Ishikawa (cell line): ENCODE measurements around the gene RBFA.

Source experiments
- CEBPB ChIP-seq: IDR thresholded peaks from 2 replicates; pipeline ENCODE4 v1.6.1; 2012
- CREB1 ChIP-seq: IDR thresholded peaks from 2 replicates; pipeline ENCODE4 v1.6.1; 2012; ENCODE audit warnings: low read depth
- EGR1 ChIP-seq: IDR thresholded peaks from 2 replicates; pipeline ENCODE4 v1.6.1; 2012
- EP300 ChIP-seq: IDR thresholded peaks from 2 replicates; pipeline ENCODE4 v1.6.1; 2012; ENCODE audit warnings: borderline replicate concordance
- FOXM1 ChIP-seq: IDR thresholded peaks from 2 replicates; pipeline ENCODE4 v1.6.1; 2012; ENCODE audit warnings: low read depth, borderline replicate concordance
- MAX ChIP-seq: IDR thresholded peaks from 2 replicates; pipeline ENCODE4 v1.6.1; 2012
- NFIC ChIP-seq: IDR thresholded peaks from 2 replicates; pipeline ENCODE4 v1.6.1; 2012
- RAD21 ChIP-seq: IDR thresholded peaks from 2 replicates; pipeline ENCODE4 v1.6.1; 2012; ENCODE audit warnings: low read depth
- REST ChIP-seq: IDR thresholded peaks from 2 replicates; pipeline ENCODE4 v1.6.1; 2012; ENCODE audit warnings: low read depth, mild to moderate bottlenecking
- TAF1 ChIP-seq: IDR thresholded peaks from 2 replicates; pipeline ENCODE4 v1.6.1; 2012; ENCODE audit warnings: low read depth, mild to moderate bottlenecking
- TCF12 ChIP-seq: IDR thresholded peaks from 2 replicates; pipeline ENCODE4 v1.6.1; 2012; ENCODE audit warnings: low read depth
- TEAD4 ChIP-seq: IDR thresholded peaks from 2 replicates; pipeline ENCODE4 v1.6.1; 2012
- YY1 ChIP-seq: IDR thresholded peaks from 2 replicates; pipeline ENCODE4 v1.6.1; 2012; ENCODE audit warnings: low read depth
- ZBTB7A ChIP-seq: IDR thresholded peaks from 2 replicates; pipeline ENCODE4 v1.6.1; 2012; ENCODE audit warnings: low read depth
- TF ChIP-seq, protein P1 (sequence below): IDR thresholded peaks from 2 replicates; pipeline ENCODE4 v1.6.1; 2012

The RBFA gene

DNA sequence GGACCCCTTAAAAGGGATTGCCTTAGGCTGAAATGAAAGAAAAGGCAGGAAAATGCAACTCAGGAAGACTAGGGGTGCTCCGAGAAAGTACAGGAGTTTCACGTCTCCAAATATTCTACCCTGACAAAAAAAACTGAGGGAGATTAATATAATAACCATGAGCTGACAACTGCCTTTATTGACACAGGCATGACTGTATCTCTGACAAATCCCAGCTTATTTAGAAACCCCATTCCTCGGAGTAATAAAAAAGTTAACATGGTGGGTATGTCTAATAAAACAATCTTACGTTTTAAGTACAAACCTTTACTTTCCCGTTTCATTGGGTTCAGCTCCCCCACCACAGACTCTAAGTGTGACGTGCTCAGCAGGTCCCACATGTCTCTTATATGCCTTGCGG is 7.9 kb upstream of the RBFA start:
- TF ChIP-seq CREB1, result no peak
- no peak for TF ChIP-seq TCF12
- no peak for TF ChIP-seq YY1
- TF ChIP-seq EP300, result no peak
- no peak for TF ChIP-seq CEBPB
- no peak for TF ChIP-seq RAD21
- TF ChIP-seq, protein P1, sequence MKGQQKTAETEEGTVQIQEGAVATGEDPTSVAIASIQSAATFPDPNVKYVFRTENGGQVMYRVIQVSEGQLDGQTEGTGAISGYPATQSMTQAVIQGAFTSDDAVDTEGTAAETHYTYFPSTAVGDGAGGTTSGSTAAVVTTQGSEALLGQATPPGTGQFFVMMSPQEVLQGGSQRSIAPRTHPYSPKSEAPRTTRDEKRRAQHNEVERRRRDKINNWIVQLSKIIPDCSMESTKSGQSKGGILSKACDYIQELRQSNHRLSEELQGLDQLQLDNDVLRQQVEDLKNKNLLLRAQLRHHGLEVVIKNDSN, result no peak
- no peak for TF ChIP-seq REST
- no peak for TF ChIP-seq NFIC
- no peak for TF ChIP-seq FOXM1
- TF ChIP-seq TAF1, result no peak
- TF ChIP-seq TEAD4, result no peak
- no peak for TF ChIP-seq ZBTB7A
- no peak for TF ChIP-seq EGR1

- TF ChIP-seq TCF12 (no peak), EGR1 (no peak), CEBPB (no peak), MAX (no peak), CREB1 (no peak), RAD21 (no peak), REST (no peak), TAF1 (no peak), ZBTB7A (no peak), TEAD4 (no peak), EP300 (no peak), YY1 (no peak), FOXM1 (no peak), NFIC (no peak)
- TF ChIP-seq, protein P1, result no peak
Measured at GRCh38 chr18:80029690-80030089, 4.5 kb upstream of the RBFA start.

GRCh38 chr18:80033181-80034067 is 810 bp upstream of the RBFA start:
- TF ChIP-seq TEAD4, result peak; percentile 29; the same call in 1 of the 2 replicates
- TF ChIP-seq CREB1, result no peak; the same call in 1 of the 2 replicates
- peak; percentile 18; the same call in 1 of the 2 replicates for TF ChIP-seq TAF1
- peak; percentile 42; the same call in 1 of the 2 replicates for TF ChIP-seq ZBTB7A
- peak; percentile 70 for TF ChIP-seq EGR1
- peak; percentile 97 for TF ChIP-seq MAX
- TF ChIP-seq, protein P1, result peak; percentile 30; the same call in 1 of the 2 replicates
- no peak for TF ChIP-seq RAD21
- no peak for TF ChIP-seq TCF12
- no peak for TF ChIP-seq EP300

DNA sequence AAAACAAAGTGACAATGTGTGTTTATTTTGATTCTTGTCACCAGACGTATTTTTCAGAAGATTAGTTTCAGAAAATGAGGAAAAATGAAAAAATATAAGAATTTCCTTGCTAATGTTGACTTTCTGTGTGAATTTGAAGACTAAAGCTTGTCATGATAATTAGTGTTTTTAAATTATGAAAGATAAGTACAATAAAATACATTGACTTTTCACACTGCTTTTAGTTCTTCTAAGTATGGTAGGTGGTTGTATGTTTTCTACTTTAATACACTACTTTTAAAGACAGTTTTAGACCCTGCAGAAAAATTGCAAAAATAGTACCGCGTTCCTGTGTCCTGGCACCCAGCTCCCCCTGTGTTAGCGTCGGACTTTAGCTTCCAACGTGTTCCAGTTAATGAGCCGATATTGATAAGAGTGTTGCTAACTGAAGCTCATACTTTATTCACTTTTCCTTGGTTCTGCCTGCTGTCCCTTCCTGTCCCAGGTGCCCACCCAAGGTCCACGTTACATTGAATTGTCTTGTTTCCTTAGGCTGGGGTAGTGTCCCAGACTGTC is 695 bp downstream of the RBFA start:
- no peak for TF ChIP-seq FOXM1
- no peak for TF ChIP-seq TCF12
- no peak for TF ChIP-seq NFIC
- TF ChIP-seq EP300, result no peak
- TF ChIP-seq TEAD4, result no peak
- no peak for TF ChIP-seq CREB1
- TF ChIP-seq TAF1, result no peak
- TF ChIP-seq MAX, result no peak
- peak; percentile 10; the same call in 1 of the 2 replicates for TF ChIP-seq ZBTB7A
